Activated naive CD4-positive, alpha-beta T cell treated with anti-CD3 and anti-CD28 coated beads for 36 hours (primary cell): Measurements from ENCODE around the gene FOXN3. TPM values are rescaled to one million over a fixed set of nuclear protein-coding genes. Genes with fewer than 3 reads are reported as not detected.
A peak's percentile ranks its signal among the peaks of the same experiment; 100 is the strongest.

Source experiments
- CTCF ChIA-PET: fragments of 350-600 bp; sonication (Branson Sonifier 250); formaldehyde crosslinking; loops from one replicate; lab custom pipeline; 2021; ENCODE audit warnings: antibody characterized with exemption; lab: Charles Lee
- DNase-seq: peaks from one replicate; pipeline ENCODE4 v3.0.0-alpha.2; 2020
- H3K27ac Mint-ChIP-seq: one replicate; pipeline ENCODE4 v1.8.0; 2021; ENCODE audit warnings: mild to moderate bottlenecking, mixed read lengths
- H3K27me3 Mint-ChIP-seq: one replicate; pipeline ENCODE4 v1.8.0; 2021; ENCODE audit warnings: low read depth, mixed read lengths
- H3K36me3 Mint-ChIP-seq: one replicate; pipeline ENCODE4 v1.8.0; 2021; ENCODE audit warnings: low read depth, mixed read lengths
- H3K4me1 Mint-ChIP-seq: one replicate; pipeline ENCODE4 v1.8.0; 2021; ENCODE audit warnings: low read depth, mixed read lengths
- H3K4me3 Mint-ChIP-seq: one replicate; pipeline ENCODE4 v1.8.0; 2021; ENCODE audit warnings: mild to moderate bottlenecking, moderate library complexity, mixed read lengths
- H3K9me3 Mint-ChIP-seq: one replicate; pipeline ENCODE4 v1.8.0; 2021; ENCODE audit warnings: mixed read lengths
- intact Hi-C: fragments of 100-400 bp; cut with micrococcal nuclease; formaldehyde crosslinking; loops from one replicate; pipeline ENCODE4 v1.15.1; 2023
- total RNA-seq, 2 experiments: library from RNA; stranded (reverse); gene quantifications; one replicate each; pipeline ENCODE4 v1.2.3, GENCODE V29; 2021

Gene FOXN3
- total RNA-seq, 2 experiments from 2014 or later: 64.6 to 65.0 TPM

DNA sequence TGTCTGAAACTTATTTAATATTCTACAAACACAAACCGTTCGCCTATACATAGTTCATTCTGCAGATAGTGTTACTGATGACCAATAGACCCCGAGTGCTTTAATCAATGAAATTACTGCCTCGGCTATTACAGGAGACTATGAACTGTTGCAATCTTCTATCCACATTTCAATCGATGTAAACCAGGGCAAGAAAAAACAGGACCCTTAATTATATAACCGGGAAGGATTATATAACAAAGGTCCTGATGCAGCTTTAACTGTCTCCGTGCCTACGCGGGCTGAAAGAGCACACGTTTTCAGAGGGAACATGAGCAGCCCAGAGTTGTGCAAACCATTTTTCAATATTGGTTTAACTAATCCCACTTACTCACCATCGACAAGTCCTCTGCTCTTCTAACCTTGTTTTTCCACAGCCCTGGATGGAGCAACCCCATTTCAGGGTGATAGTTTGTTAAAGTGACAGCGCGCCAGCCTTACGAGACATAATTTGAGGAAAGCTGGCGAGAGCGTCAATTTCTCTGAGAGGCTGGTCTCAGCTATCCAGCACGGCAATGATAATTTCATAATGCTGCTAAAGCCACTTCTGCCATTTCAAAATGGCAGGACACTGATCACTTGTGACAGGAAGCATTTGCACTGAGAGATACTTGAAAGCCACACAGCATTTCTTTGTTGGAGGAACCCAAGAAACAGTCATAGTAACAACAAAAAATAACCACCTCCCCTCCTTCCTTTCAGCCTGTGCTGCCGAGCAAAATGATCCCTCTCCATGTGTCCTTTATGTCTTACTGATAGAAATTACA, 184.6 kb downstream of the FOXN3 start:
- Mint-ChIP-seq H3K4me3 (no peak overlapping the region), H3K4me1 (peaks cover 34% of the 10 kb centered on the region), H3K9me3 (no peaks in the 10 kb centered on the region), H3K36me3 (peaks cover 7% of the 10 kb centered on the region), H3K27me3 (no peaks in the 10 kb centered on the region), H3K27ac (no peak overlapping the region)
- CTCF ChIA-PET: no interaction called here
- intact Hi-C loops: no loop called here
- no peak for DNase-seq

DNA sequence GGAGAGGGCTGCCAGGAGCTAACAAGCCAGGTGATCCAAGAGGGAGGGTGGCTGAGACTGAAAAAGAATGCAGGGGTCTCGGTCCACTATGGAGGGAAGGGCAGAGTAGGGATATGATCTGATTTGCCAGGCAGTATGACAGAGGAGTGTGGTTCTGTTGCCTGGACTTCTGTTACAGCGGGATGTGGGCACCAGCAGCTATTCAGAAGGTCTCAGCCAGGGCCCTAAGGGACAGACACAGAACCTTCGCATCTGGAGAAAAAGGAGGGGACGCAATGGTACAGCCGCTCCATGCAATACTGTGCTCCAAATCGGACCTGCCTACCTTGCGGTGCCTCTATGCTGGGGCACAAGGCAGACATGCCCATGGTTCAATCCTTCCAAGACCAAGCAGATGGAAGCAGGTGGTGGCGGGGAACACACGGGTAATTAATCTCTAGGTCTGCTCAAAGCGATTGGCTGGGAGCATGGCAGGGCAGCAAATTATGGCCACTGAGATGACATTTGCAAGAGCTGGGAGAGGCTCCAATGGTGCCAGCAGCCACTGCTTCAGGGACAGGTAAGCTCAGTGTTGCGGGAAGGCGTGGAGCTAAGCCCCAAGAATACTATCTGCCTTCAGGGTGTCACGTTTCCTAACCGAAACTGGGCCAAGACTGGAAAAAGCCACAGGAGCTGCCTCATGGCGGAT, 185.5 kb downstream of the FOXN3 start:
- H3K36me3 Mint-ChIP-seq: peaks cover 2% of the 10 kb centered on the region
- no peak for DNase-seq
- no peaks in the 10 kb centered on the region for H3K27me3 Mint-ChIP-seq
- CTCF ChIA-PET: interaction anchor here (0.7 kb wide), 1 partner anchor 178 kb away, joined by 4 read pairs; no protein-coding TSS in a partner anchor
- no peak overlapping the region for H3K27ac Mint-ChIP-seq
- intact Hi-C loops: no loop called here
- H3K9me3 Mint-ChIP-seq: no peaks in the 10 kb centered on the region
- H3K4me3 Mint-ChIP-seq: no peak overlapping the region
- peaks cover 43% of the 10 kb centered on the region for H3K4me1 Mint-ChIP-seq

DNA sequence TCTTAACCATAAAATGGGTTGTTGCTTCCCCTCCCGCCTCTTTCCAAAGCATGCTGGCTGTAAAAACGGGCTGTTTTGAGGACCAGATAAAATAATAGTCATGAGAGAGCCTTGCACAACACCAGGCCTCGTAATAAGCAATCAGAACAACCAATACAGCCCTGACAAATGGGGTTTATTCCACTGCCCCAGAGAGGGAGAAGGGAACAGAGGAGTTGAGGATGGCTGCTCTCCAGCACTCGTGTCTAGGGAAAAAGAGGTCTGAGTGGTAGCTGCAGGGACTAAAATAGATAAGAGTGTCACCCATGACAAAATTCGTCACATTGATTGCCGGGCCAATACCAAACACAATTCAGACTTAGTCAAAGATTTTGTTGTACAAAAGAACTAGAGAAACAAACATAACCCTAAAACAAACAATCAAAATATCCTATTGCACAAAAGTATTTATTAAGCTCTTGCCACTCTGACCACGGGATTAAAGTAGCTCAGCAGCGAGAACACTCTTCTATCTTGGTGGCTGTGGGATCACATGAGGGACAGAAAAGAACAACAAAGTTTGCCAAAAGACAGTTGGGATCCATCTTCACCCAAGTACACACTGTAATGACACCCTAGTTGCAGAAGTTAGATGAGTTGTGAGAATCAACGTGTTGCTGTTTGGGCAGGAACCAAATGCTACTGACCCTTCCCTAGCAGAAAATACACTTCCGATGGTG, 188.0 kb downstream of the FOXN3 start:
- no peaks in the 10 kb centered on the region for H3K27me3 Mint-ChIP-seq
- no peak overlapping the region for H3K4me3 Mint-ChIP-seq
- peaks cover 3% of the 10 kb centered on the region for H3K36me3 Mint-ChIP-seq
- intact Hi-C loops: no loop called here
- CTCF ChIA-PET: interaction anchor here (0.6 to 2.1 kb wide), 2 partner anchors 10 to 141 kb away, joined by 3 to 6 read pairs; no protein-coding TSS in a partner anchor
- DNase-seq: no peak
- H3K4me1 Mint-ChIP-seq: peaks cover 53% of the 10 kb centered on the region
- H3K9me3 Mint-ChIP-seq: no peaks in the 10 kb centered on the region
- H3K27ac Mint-ChIP-seq: no peak overlapping the region

DNA sequence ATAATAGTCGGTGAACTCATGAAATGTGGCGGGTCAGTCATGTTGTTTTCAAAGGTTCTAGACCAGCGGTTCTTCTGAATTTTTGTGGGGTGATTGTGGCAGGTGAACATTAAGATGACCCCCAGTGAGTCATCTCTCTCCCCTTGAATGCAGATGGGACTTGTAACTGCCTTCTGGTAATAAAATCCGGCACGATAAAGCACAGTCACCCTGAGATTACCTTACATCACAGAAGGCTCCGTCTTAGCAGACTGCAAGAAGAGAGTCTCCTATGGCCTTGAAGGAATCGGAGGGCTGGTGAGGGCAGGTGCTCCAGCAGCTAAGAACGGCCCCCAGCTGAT, 189.6 kb downstream of the FOXN3 start:
- Mint-ChIP-seq H3K36me3 (peaks cover 4% of the 10 kb centered on the region), H3K4me1 (peaks cover 42% of the 10 kb centered on the region), H3K4me3 (no peak overlapping the region), H3K27me3 (no peaks in the 10 kb centered on the region), H3K27ac (no peak overlapping the region), H3K9me3 (no peaks in the 10 kb centered on the region)
- intact Hi-C loops: no loop called here
- CTCF ChIA-PET: interaction anchor here (2.1 kb wide), 1 partner anchor 11 kb away, joined by 6 read pairs; no protein-coding TSS in a partner anchor
- DNase-seq: no peak

DNA sequence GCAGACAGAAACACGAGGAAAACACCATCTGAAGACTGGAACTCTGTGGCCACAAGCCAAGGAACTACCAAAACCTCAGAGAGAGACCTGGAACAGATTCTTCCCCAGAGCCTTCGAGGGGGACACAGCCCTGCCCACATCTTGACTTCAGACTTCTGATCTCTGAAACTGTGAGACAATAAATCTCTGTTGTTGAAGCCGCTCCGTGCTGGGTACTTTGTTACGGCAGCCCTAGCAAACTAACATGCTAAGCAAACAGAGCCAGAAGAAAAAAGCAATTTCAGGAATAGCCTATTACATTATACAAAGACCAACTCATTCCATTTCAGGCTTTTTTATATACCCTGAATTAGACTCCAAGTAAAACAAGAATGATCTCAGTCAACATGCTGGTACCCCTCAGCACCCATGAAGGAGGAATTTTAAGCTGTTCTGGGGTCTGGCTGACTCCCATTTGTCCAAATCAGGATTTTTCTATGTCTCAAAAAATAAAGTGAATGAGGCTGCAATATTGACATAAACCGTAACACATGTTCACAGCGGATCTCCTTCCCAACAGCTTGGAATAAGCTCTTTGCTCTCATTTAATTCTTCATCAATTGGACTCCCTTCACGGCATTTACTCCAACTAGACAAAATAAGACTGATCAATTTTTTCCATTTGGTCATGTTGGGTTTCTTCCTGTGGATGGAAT, 190.1 kb downstream of the FOXN3 start:
- Mint-ChIP-seq H3K27ac (no peak overlapping the region), H3K4me3 (no peak overlapping the region), H3K36me3 (peaks cover 4% of the 10 kb centered on the region), H3K4me1 (peaks cover 47% of the 10 kb centered on the region), H3K27me3 (no peaks in the 10 kb centered on the region), H3K9me3 (no peaks in the 10 kb centered on the region)
- no peak for DNase-seq
- CTCF ChIA-PET: interaction anchor here (2.1 kb wide), 1 partner anchor 12 kb away, joined by 6 read pairs; no protein-coding TSS in a partner anchor
- intact Hi-C loops: no loop called here

DNA sequence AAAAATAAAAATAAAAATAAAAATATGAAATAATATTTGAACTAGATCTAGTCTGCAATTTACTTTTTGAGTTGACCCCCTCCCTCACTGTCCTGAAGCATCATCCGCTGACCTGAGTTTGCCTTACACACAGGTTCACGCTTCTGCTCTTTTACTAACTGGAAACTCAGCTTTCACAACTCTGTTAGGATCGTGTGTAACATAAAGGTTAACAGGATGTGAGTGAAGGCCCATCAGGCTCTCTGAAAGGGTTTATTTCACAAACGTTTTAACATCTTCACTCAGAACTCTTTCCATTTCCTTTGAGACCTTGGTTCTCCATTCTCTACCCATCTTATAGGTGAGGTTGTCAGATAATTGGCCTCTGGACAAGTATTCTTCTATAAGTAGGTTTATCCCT, 191.4 kb downstream of the FOXN3 start:
- peaks cover 4% of the 10 kb centered on the region for H3K36me3 Mint-ChIP-seq
- CTCF ChIA-PET: interaction anchor here (0.6 kb wide), 1 partner anchor 40 kb away, joined by 4 read pairs; no protein-coding TSS in a partner anchor
- no peaks in the 10 kb centered on the region for H3K9me3 Mint-ChIP-seq
- intact Hi-C loops: no loop called here
- DNase-seq: no peak
- H3K4me3 Mint-ChIP-seq: no peak overlapping the region
- H3K4me1 Mint-ChIP-seq: peaks cover 52% of the 10 kb centered on the region
- peak overlapping the region; percentile 78 for H3K27ac Mint-ChIP-seq
- no peaks in the 10 kb centered on the region for H3K27me3 Mint-ChIP-seq

DNA sequence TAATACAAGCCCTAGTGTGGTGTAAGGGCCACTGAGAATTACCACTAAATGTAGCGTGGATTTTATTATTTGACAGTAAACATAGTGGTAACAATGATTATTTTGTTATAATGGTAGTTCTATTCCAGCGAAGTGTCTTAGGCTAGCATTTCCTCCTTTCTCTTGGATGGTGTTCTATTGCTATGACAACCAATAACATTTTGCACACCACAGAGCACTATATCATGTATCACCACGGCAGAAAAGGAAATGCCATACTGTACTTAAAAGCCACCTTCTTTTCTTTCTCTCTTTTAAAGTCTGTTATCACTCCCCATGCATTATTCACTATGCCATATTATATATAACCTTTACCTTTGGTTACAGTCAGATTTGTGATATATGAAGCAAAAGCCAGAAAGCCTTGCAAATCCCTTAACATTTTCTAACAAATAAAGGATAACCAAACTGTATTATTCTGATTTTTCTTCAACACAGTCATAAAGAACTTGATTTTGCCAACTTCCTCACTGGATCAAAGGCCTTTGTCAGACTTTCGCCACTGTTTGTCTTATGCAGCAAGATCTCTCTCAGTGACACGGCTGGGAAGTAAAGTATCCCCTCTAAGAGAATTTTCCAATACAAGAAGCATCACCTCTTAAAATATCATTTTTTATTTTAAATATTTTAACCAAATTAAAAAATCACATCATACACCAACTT, 195.8 kb downstream of the FOXN3 start:
- Mint-ChIP-seq H3K27ac (no peak overlapping the region), H3K36me3 (peaks cover 8% of the 10 kb centered on the region), H3K9me3 (no peaks in the 10 kb centered on the region), H3K4me1 (peaks cover 32% of the 10 kb centered on the region), H3K27me3 (no peaks in the 10 kb centered on the region), H3K4me3 (no peak overlapping the region)
- CTCF ChIA-PET: interaction anchor here (0.7 to 1.4 kb wide), 2 partner anchors 20 to 1060 kb away, joined by 3 read pairs; no protein-coding TSS in a partner anchor
- DNase-seq: no peak
- intact Hi-C loops: no loop called here

DNA sequence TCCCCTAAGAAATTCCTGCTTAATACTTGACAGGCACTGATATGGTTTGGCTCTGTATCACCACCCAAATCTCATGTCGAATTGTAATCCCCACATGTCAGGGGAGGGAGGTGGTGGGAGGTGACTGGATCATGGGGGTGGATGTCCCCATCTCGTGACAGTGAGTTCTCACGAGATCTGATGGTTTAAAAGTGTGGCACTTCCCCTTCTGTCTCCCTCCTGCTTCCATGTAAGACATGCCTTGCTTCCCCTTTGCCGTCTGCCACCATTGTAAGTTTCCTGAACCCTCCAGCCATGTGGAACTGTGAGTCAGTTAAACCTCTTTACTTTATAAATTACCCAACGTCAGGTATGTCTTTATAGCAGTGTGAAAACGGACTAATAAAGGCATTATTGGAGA, 198.0 kb downstream of the FOXN3 start:
- no peak overlapping the region for H3K4me3 Mint-ChIP-seq
- H3K36me3 Mint-ChIP-seq: peaks cover 10% of the 10 kb centered on the region
- H3K27ac Mint-ChIP-seq: no peak overlapping the region
- no peak for DNase-seq
- CTCF ChIA-PET: no interaction called here
- intact Hi-C loops: no loop called here
- H3K4me1 Mint-ChIP-seq: peaks cover 23% of the 10 kb centered on the region
- H3K9me3 Mint-ChIP-seq: no peaks in the 10 kb centered on the region
- no peaks in the 10 kb centered on the region for H3K27me3 Mint-ChIP-seq

DNA sequence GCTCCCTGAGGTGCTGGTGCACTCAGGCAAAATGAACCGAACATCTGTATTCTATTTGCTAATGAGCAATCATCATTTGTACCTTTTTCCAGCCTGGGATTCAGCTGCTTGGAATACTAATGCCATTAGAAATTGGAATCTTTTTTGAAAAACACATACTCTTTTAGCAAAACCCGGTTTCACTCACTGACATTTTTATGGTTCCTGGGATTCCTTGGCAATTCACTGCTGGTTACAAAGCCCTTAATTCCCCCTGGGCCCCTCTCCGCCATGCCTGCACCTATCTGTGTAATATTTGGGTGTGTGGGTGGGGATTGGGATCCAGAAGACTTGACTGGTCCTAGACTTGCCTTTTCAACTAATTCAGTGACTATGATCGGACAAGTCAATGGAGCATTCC, 199.1 kb downstream of the FOXN3 start:
- Mint-ChIP-seq H3K4me1 (peaks cover 18% of the 10 kb centered on the region), H3K36me3 (peaks cover 8% of the 10 kb centered on the region), H3K4me3 (no peak overlapping the region), H3K27ac (no peak overlapping the region), H3K9me3 (no peaks in the 10 kb centered on the region), H3K27me3 (no peaks in the 10 kb centered on the region)
- DNase-seq: no peak
- intact Hi-C loops: no loop called here
- CTCF ChIA-PET: no interaction called here

DNA sequence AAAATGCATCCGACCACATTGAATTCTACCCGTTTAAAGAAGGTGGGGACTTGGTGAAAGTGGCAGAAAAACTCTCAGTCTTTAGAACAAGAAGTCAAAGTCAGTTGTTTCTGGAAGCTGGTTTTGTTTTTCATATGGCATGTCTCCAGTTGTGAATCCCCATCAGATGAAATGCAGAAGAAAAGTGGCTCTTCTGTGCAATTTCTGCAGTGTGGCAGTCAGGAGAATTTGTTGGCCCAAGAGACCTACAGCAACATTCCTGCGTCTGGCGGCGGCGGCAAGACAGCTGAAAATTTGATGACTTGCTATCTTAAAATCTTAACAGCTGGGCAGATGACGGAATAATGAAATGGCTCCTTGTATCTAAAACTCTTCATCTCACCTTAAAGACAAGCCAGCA, 201.5 kb downstream of the FOXN3 start:
- Mint-ChIP-seq H3K27me3 (no peaks in the 10 kb centered on the region), H3K4me3 (no peak overlapping the region), H3K27ac (no peak overlapping the region), H3K4me1 (peaks cover 6% of the 10 kb centered on the region), H3K9me3 (no peaks in the 10 kb centered on the region), H3K36me3 (peaks cover 7% of the 10 kb centered on the region)
- DNase-seq: no peak
- CTCF ChIA-PET: interaction anchor here (1.2 kb wide), 1 partner anchor 506 kb away, joined by 3 read pairs; no protein-coding TSS in a partner anchor
- intact Hi-C loops: no loop called here

DNA sequence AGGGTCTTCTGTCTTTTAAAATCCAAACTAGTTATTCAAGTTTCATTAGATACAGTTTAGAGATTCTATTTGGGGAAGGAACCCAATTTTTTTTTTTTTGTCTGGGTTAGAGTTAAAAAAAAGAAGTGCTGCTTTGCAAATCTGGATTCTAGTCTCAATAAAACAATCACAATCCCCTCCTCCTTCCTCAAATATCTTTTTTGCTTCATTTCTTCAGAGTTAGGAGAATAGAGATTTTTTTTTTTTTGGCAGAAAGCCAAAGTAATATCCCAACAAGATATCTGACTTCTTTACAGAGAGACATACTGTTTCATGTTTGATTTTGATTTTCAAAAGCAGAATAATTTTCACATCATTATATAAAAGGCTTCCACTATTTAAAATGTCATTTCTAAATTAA, 201.9 kb downstream of the FOXN3 start:
- CTCF ChIA-PET: interaction anchor here (1.2 kb wide), 1 partner anchor 507 kb away, joined by 3 read pairs; no protein-coding TSS in a partner anchor
- no peak for DNase-seq
- no peak overlapping the region for H3K4me3 Mint-ChIP-seq
- no peaks in the 10 kb centered on the region for H3K27me3 Mint-ChIP-seq
- H3K36me3 Mint-ChIP-seq: peaks cover 8% of the 10 kb centered on the region
- no peak overlapping the region for H3K27ac Mint-ChIP-seq
- H3K4me1 Mint-ChIP-seq: peaks cover 7% of the 10 kb centered on the region
- H3K9me3 Mint-ChIP-seq: no peaks in the 10 kb centered on the region
- intact Hi-C loops: no loop called here
